Uterus (tissue), 2 donors: ENCODE measurements around the gene SV2C.

Source experiments
- POLR2A ChIP-seq, 2 donors: fragments of 450-650 bp; IDR thresholded peaks; one replicate each; pipeline ENCODE4 v1.6.1; 2016; ENCODE audit warnings: antibody characterized with exemption in 2 of 2, mild to moderate bottlenecking in 1 of 2, moderate library complexity in 1 of 2
- TF ChIP-seq, protein P1 (sequence below), 4 experiments: fragments of 200-600 bp in 2 of 4; fragments of 450-650 bp in 2 of 4; sonication (generic) in 2 of 4; IDR thresholded peaks; one replicate each; pipeline ENCODE4 v1.5.1; 2016 to 2019; ENCODE audit warnings: antibody characterized with exemption in 4 of 4, mild to moderate bottlenecking in 2 of 4, moderate library complexity in 1 of 4

- TF ChIP-seq, protein P1, sequence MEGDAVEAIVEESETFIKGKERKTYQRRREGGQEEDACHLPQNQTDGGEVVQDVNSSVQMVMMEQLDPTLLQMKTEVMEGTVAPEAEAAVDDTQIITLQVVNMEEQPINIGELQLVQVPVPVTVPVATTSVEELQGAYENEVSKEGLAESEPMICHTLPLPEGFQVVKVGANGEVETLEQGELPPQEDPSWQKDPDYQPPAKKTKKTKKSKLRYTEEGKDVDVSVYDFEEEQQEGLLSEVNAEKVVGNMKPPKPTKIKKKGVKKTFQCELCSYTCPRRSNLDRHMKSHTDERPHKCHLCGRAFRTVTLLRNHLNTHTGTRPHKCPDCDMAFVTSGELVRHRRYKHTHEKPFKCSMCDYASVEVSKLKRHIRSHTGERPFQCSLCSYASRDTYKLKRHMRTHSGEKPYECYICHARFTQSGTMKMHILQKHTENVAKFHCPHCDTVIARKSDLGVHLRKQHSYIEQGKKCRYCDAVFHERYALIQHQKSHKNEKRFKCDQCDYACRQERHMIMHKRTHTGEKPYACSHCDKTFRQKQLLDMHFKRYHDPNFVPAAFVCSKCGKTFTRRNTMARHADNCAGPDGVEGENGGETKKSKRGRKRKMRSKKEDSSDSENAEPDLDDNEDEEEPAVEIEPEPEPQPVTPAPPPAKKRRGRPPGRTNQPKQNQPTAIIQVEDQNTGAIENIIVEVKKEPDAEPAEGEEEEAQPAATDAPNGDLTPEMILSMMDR (IDR thresholded peaks at IDR 0.05): no peak
- TF ChIP-seq POLR2A (IDR thresholded peaks at IDR 0.05): no peak
Observed at GRCh38 chr5:76174101-76174500, 90.9 kb downstream of the SV2C start.
